ENCODE data around the gene ALG13. TPM values are rescaled to one million over a fixed set of nuclear protein-coding genes. Genes with fewer than 3 reads are reported as not detected.

Gene ALG13
- total and polyA plus RNA-seq, 2 donors (not counting 1 experiment from before 2014, with no cell fraction given) = 138 to 166 TPM

GRCh38 chrX:111778591-111778990 lies 97.6 kb downstream of the ALG13 start:
- intact Hi-C loops (cut with micrococcal nuclease) = no loop called here
- H4K20me1 ChIP-seq (ENCODE audit: control insufficient read depth, insufficient read depth, low read length, poor library complexity, severe bottlenecking) = no peaks in the 10 kb centered on the region
- CTCF ChIA-PET = no interaction called here
- H2AFZ ChIP-seq (ENCODE audit: insufficient read depth, low read depth, low read length, poor library complexity, severe bottlenecking) = no peak overlapping the region
- no peak overlapping the region for H3K9ac ChIP-seq (ENCODE audit: low read length)
- H3K4me3 Mint-ChIP-seq = no peak overlapping the region
- ATAC-seq (ENCODE audit: low read depth) = no peak
- H3K27ac ChIP-seq (ENCODE audit: low read length in 2 of 2) = no peak overlapping the region
- H3K36me3 ChIP-seq (replicated peaks in 1 of 2; ENCODE audit: control extremely low read depth in 1 of 2, control insufficient read depth in 1 of 2, extremely low read depth in 1 of 2, insufficient read depth in 2 of 2, low read length in 1 of 2) = no peaks in the 10 kb centered on the region
- no peak for TF ChIP-seq EZH2 (IDR thresholded peaks at IDR 0.05; ENCODE audit: borderline replicate concordance, insufficient read depth, low read depth, low read length, poor library complexity, severe bottlenecking)
- TF ChIP-seq CTCF (IDR thresholded peaks at IDR 0.05) = no peak
- no peak overlapping the region for H3K27ac Mint-ChIP-seq
- H3K27me3 ChIP-seq (replicated peaks in 1 of 4; ENCODE audit: control extremely low read depth in 1 of 4, control insufficient read depth in 3 of 4, insufficient read depth in 4 of 4, low read length in 3 of 4) = no peaks in the 10 kb centered on the region
- no peaks in the 10 kb centered on the region for H3K79me2 ChIP-seq (ENCODE audit: control insufficient read depth, insufficient read depth, low read length)
- H3K4me3 ChIP-seq (ENCODE audit: control extremely low read depth in 1 of 5, extremely low read depth in 1 of 5, insufficient read depth in 1 of 5, low read depth in 2 of 5, low read length in 4 of 5) = no peak overlapping the region
- no CpG with 5 or more reads among the region's 1 CpG for WGBS (ENCODE audit: insufficient coverage)
- H3K4me2 ChIP-seq (replicated peaks; ENCODE audit: low read depth, low read length, poor library complexity, severe bottlenecking) = no peak overlapping the region
- no peaks in the 10 kb centered on the region for H3K4me1 ChIP-seq (ENCODE audit: control insufficient read depth in 2 of 2, insufficient read depth in 2 of 2, low read length in 2 of 2)
- no peaks in the 10 kb centered on the region for H3K4me1 Mint-ChIP-seq
- H3K9me3 ChIP-seq (ENCODE audit: control extremely low read depth in 1 of 3, control insufficient read depth in 2 of 3, insufficient read depth in 1 of 3, low read length in 2 of 3) = no peaks in the 10 kb centered on the region
- H3K9me3 Mint-ChIP-seq (ENCODE audit: insufficient read depth) = peaks cover 2% of the 10 kb centered on the region
- DNase-seq = no peak
- POLR2A ChIA-PET = no interaction called here
- no peaks in the 10 kb centered on the region for H3K27me3 Mint-ChIP-seq

- intact Hi-C loops (cut with micrococcal nuclease) = no loop called here
- ChIA-PET CTCF (no interaction called here), POLR2A (no interaction called here)
- Mint-ChIP-seq H3K4me1 (no peaks in the 10 kb centered on the region), H3K9me3 (ENCODE audit: insufficient read depth) (peaks cover 2% of the 10 kb centered on the region), H3K27me3 (no peaks in the 10 kb centered on the region), H3K27ac (no peak overlapping the region), H3K4me3 (no peak overlapping the region)
- Histone ChIP-seq H3K4me1 (ENCODE audit: control insufficient read depth in 2 of 2, insufficient read depth in 2 of 2, low read length in 2 of 2) (no peaks in the 10 kb centered on the region), H3K27me3 (replicated peaks in 1 of 4; ENCODE audit: control extremely low read depth in 1 of 4, control insufficient read depth in 3 of 4, insufficient read depth in 4 of 4, low read length in 3 of 4) (no peaks in the 10 kb centered on the region), H4K20me1 (ENCODE audit: control insufficient read depth, insufficient read depth, low read length, poor library complexity, severe bottlenecking) (no peaks in the 10 kb centered on the region), H3K79me2 (ENCODE audit: control insufficient read depth, insufficient read depth, low read length) (no peaks in the 10 kb centered on the region), H3K4me3 (ENCODE audit: control extremely low read depth in 1 of 5, extremely low read depth in 1 of 5, insufficient read depth in 1 of 5, low read depth in 2 of 5, low read length in 4 of 5) (no peak overlapping the region), H2AFZ (ENCODE audit: insufficient read depth, low read depth, low read length, poor library complexity, severe bottlenecking) (no peak overlapping the region), H3K36me3 (replicated peaks in 1 of 2; ENCODE audit: control extremely low read depth in 1 of 2, control insufficient read depth in 1 of 2, extremely low read depth in 1 of 2, insufficient read depth in 2 of 2, low read length in 1 of 2) (no peaks in the 10 kb centered on the region), H3K9ac (ENCODE audit: low read length) (no peak overlapping the region), H3K27ac (ENCODE audit: low read length in 2 of 2) (no peak overlapping the region), H3K9me3 (ENCODE audit: control extremely low read depth in 1 of 3, control insufficient read depth in 2 of 3, insufficient read depth in 1 of 3, low read length in 2 of 3) (peaks cover 0 to 3% (median 0%) of the 10 kb centered on the region in 3 donors), H3K4me2 (replicated peaks; ENCODE audit: low read depth, low read length, poor library complexity, severe bottlenecking) (no peak overlapping the region)
- TF ChIP-seq EZH2 (IDR thresholded peaks at IDR 0.05; ENCODE audit: borderline replicate concordance, insufficient read depth, low read depth, low read length, poor library complexity, severe bottlenecking) = no peak
- TF ChIP-seq CTCF (IDR thresholded peaks at IDR 0.05) = no peak
- DNase-seq = no peak
- ATAC-seq (ENCODE audit: low read depth) = no peak
Observed at GRCh38 chrX:111779582-111779981, 98.6 kb downstream of the ALG13 start.

Data from B cell (primary cell).